ENCODE measurements around the gene GAB1.

GAB1 gene

DNA sequence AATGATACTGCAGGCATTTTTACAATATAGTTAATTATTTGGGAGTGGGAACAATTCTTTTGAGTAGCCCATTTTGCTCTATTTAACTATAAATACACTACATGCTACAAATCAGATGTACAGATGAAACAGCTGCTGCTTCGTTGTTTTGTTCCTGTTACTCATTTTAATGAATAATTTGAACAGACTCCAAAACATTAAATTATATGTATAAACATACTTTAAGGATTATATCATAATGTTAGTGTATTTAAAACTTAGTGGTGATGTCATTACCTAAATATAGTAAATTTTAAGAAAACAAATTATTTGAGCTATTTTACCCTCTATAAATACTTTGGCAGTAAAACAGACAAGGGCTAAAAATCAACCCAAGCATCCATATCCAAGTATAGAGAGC lies 60.7 kb downstream of the GAB1 start:
- DNase-seq (ENCODE audit: extremely low read depth, low read depth), result no peak

GRCh38 chr4:143397887-143398286 lies 61.2 kb downstream of the GAB1 start:
- DNase-seq (ENCODE audit: extremely low read depth, low read depth), result no peak
- no peak for TF ChIP-seq CTCF (IDR thresholded peaks at IDR 0.05; ENCODE audit: low read depth, low read length)

More for the DNA sequence above, 60.7 kb downstream of the GAB1 start:
- no peak for TF ChIP-seq CTCF (IDR thresholded peaks at IDR 0.05; ENCODE audit: low read depth, low read length)

DNA sequence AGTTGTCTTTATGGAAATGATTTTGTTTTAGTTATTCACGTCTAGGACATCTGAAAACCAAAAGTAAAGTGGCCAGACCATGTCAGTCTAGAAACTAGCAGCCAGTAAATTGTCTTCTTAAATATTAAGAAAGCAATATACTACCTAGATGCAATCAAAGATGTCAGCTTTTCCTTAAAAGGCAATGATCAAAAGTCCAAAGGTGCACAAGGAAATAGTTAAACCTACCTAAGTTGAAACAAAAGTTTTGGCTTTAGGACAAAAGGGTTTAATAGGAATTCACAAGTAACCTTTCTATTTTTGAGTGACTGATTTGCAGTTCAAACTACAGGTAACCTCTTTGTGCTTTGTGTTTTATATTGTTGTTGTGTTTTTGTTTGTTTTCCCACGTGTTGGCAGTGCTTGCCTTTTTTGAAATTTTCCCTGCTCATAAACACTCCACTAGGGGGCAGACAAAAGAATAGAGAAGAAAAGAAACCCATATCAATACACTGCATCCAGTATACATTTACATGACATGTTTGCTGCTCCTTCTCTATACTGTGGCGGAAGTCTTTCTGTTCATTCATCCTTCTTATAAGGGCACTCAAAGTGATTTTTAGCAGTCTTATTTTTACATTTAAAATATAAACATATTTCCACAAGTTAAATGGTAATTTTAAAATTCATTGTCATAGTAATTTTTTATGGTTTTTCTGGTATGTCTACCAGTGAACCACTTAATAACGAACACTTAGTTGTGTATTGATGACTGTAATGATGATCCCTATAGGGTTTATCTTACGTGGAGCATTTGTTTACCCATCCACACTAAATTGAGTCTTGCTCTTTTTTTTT lies 62.7 kb downstream of the GAB1 start:
- DNase-seq (ENCODE audit: extremely low read depth, low read depth), result no peak

GRCh38 chr4:143400082-143400481 lies 63.4 kb downstream of the GAB1 start:
- DNase-seq (ENCODE audit: extremely low read depth, low read depth), result no peak
- TF ChIP-seq CTCF (IDR thresholded peaks at IDR 0.05; ENCODE audit: low read depth, low read length), result no peak

More for the DNA sequence above, 62.7 kb downstream of the GAB1 start:
- peak; percentile 69 for TF ChIP-seq CTCF (IDR thresholded peaks at IDR 0.05; ENCODE audit: low read depth, low read length)

GRCh38 chr4:143402776-143403552 lies 66.3 kb downstream of the GAB1 start:
- no peak for TF ChIP-seq CTCF (IDR thresholded peaks at IDR 0.05; ENCODE audit: low read depth, low read length)
- DNase-seq (ENCODE audit: extremely low read depth, low read depth), result no peak

GRCh38 chr4:143403553-143403820 lies 66.8 kb downstream of the GAB1 start:
- no peak for DNase-seq (ENCODE audit: extremely low read depth, low read depth)
- no peak for TF ChIP-seq CTCF (IDR thresholded peaks at IDR 0.05; ENCODE audit: low read depth, low read length)

DNA sequence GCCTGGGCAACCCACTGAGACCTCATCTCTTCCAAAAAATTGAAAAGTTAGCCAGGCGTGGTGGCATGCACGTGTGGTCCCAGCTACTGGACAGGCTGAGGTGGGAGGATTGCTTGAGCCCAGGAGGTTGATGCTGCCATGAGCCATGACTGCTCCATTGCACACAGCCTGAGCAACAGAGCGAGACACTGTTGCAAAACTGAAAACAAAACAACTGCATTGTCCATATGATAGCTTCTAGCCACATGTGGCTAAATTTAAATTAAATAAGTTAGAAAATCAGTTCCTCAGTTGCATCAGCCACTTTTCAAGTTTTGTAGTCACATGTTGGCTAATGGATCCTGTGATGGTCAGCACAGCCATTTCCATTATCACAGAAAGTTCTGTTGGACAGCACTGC lies 67.9 kb downstream of the GAB1 start:
- TF ChIP-seq CTCF (IDR thresholded peaks at IDR 0.05; ENCODE audit: low read depth, low read length), result no peak
- no peak for DNase-seq (ENCODE audit: extremely low read depth, low read depth)

Measured in AG09319 (cell line).